ENCODE data around the gene INVS.

DNA sequence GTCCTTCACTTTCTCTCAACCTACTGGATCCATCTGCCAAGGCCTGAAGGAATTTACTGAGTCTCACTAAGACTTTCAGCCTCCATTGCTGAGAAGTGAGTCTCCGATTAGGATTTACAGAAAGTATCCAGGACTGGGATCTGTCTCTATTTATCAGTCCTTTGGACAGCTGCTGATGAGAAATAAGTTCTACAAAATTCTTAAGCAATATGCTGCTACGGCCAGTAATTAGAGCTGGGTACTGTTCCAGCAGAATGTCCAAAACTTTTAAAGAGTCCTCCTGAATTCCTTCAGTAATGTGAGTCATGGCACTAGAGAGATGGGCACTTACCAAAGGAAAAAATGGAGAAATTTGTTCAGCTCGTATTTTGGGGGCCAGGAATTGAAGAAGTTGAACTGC, 247.8 kb downstream of the INVS start:
- TF ChIP-seq, protein P1, sequence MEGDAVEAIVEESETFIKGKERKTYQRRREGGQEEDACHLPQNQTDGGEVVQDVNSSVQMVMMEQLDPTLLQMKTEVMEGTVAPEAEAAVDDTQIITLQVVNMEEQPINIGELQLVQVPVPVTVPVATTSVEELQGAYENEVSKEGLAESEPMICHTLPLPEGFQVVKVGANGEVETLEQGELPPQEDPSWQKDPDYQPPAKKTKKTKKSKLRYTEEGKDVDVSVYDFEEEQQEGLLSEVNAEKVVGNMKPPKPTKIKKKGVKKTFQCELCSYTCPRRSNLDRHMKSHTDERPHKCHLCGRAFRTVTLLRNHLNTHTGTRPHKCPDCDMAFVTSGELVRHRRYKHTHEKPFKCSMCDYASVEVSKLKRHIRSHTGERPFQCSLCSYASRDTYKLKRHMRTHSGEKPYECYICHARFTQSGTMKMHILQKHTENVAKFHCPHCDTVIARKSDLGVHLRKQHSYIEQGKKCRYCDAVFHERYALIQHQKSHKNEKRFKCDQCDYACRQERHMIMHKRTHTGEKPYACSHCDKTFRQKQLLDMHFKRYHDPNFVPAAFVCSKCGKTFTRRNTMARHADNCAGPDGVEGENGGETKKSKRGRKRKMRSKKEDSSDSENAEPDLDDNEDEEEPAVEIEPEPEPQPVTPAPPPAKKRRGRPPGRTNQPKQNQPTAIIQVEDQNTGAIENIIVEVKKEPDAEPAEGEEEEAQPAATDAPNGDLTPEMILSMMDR (IDR thresholded peaks at IDR 0.05 in 2 of 3, conservative IDR thresholded peaks at IDR 0.05 in 1 of 3; ENCODE audit: borderline replicate concordance in 1 of 3, insufficient read depth in 1 of 3, low read depth in 2 of 3, low read length in 2 of 3) = no peak
- TF ChIP-seq ZFX (IDR thresholded peaks at IDR 0.05) (no peak), POLR2A (IDR thresholded peaks at IDR 0.05; ENCODE audit: borderline replicate concordance, extremely low read depth, insufficient read depth, insufficient read length) (no peak), EZH2 (IDR thresholded peaks at IDR 0.05) (no peak), RAD21 (IDR thresholded peaks at IDR 0.05; ENCODE audit: low read depth) (no peak), SIN3A (IDR thresholded peaks at IDR 0.05; ENCODE audit: low read depth) (no peak), ZNF274 (IDR thresholded peaks at IDR 0.05; ENCODE audit: low read depth, low read length) (no peak), ELF1 (IDR thresholded peaks at IDR 0.05; ENCODE audit: borderline replicate concordance, low read depth) (no peak), POLR2AphosphoS5 (IDR thresholded peaks at IDR 0.05; ENCODE audit: low read depth, low read length) (no peak), JUND (IDR thresholded peaks at IDR 0.05) (no peak), EZH2phosphoT487 (IDR thresholded peaks at IDR 0.05; ENCODE audit: borderline replicate concordance) (no peak), SRF (IDR thresholded peaks at IDR 0.05; ENCODE audit: low read depth) (no peak)
- TF ChIP-seq, protein P2, sequence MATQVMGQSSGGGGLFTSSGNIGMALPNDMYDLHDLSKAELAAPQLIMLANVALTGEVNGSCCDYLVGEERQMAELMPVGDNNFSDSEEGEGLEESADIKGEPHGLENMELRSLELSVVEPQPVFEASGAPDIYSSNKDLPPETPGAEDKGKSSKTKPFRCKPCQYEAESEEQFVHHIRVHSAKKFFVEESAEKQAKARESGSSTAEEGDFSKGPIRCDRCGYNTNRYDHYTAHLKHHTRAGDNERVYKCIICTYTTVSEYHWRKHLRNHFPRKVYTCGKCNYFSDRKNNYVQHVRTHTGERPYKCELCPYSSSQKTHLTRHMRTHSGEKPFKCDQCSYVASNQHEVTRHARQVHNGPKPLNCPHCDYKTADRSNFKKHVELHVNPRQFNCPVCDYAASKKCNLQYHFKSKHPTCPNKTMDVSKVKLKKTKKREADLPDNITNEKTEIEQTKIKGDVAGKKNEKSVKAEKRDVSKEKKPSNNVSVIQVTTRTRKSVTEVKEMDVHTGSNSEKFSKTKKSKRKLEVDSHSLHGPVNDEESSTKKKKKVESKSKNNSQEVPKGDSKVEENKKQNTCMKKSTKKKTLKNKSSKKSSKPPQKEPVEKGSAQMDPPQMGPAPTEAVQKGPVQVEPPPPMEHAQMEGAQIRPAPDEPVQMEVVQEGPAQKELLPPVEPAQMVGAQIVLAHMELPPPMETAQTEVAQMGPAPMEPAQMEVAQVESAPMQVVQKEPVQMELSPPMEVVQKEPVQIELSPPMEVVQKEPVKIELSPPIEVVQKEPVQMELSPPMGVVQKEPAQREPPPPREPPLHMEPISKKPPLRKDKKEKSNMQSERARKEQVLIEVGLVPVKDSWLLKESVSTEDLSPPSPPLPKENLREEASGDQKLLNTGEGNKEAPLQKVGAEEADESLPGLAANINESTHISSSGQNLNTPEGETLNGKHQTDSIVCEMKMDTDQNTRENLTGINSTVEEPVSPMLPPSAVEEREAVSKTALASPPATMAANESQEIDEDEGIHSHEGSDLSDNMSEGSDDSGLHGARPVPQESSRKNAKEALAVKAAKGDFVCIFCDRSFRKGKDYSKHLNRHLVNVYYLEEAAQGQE (IDR thresholded peaks at IDR 0.05; ENCODE audit: low read depth) = no peak

Data from HCT116 (cell line).